ENCODE results near the gene TACR1.

DNA sequence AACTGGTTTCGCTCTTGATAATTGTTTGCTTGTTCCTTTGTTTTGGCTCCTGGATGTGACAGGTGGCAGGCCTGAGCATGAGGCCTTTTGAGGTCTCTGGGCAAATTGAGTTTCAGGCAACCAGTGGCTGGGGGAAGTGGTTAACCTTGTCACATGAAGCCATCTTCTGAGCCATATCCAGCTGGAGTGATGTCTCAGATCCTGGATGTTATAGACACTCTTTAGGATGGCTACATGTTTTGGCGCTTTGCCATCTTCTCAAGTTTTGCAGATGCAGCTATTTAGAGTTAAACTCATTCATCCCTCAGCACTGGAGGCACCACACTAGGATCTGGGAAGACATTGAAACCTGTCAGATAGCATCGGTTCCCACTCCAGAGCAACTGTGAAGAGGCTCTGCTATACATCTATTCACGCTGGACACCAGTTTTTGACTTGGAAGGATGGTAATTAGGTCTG, 25.3 kb upstream of the TACR1 start:
- TF ChIP-seq POLR2AphosphoS5 (IDR thresholded peaks at IDR 0.05; ENCODE audit: low read depth, low read length): no peak
- TF ChIP-seq TAF1 (IDR thresholded peaks at IDR 0.05; ENCODE audit: borderline replicate concordance, low read depth, low read length): no peak
- TF ChIP-seq POLR2A (IDR thresholded peaks at IDR 0.05; ENCODE audit: low read depth, low read length): no peak
